Upper lobe of left lung (tissue), 6 donors: ENCODE results near the gene ISOC2. TPM values are rescaled to one million over a fixed set of nuclear protein-coding genes. Genes with fewer than 3 reads are reported as not detected.

ENCODE experiments used
- ATAC-seq, 2 donors: fragments of 200-7000 bp; cut with Tn5 transposase; one replicate each; pipeline ENCODE4 v1.9.1; 2022; ENCODE audit warnings: mild to moderate bottlenecking in 2 of 2, moderate library complexity in 2 of 2; ENCODE audit not compliant: low FRiP score in 2 of 2
- DNase-seq, 2 donors: peaks; one replicate each; pipeline ENCODE4 v3.0.0-alpha.2; 2019 to 2020
- H3K27ac ChIP-seq, 4 donors: fragments of 200-600 bp; sonication (generic); one replicate each; pipeline ENCODE4 v1.5.1; 2016 to 2019
- H3K27me3 ChIP-seq, 4 donors: fragments of 200-600 bp; sonication (generic); one replicate each; pipeline ENCODE4 v1.5.1; 2017 to 2019
- H3K36me3 ChIP-seq, 4 donors: fragments of 200-600 bp; sonication (generic); one replicate each; pipeline ENCODE4 v1.5.1; 2016 to 2019
- H3K4me1 ChIP-seq, 4 donors: fragments of 200-600 bp; sonication (generic); one replicate each; pipeline ENCODE4 v1.5.1; 2018 to 2019
- H3K4me3 ChIP-seq, 4 donors: fragments of 200-600 bp; sonication (generic); one replicate each; pipeline ENCODE4 v1.5.1; 2017 to 2019; ENCODE audit warnings: mild to moderate bottlenecking in 2 of 4, moderate library complexity in 1 of 4
- H3K9me3 ChIP-seq, 4 donors: fragments of 200-600 bp; sonication (generic); one replicate each; pipeline ENCODE4 v1.5.1; 2018 to 2019
- EP300 ChIP-seq, 4 donors: sonication (generic); formaldehyde crosslinking; IDR thresholded peaks; one replicate each; pipeline ENCODE4 v1.5.1; 2017; ENCODE audit warnings: antibody characterized with exemption in 4 of 4, control low read depth in 2 of 4
- POLR2A ChIP-seq, 4 donors: fragments of 450-650 bp; IDR thresholded peaks; one replicate each; pipeline ENCODE4 v1.5.1; 2016 to 2017; ENCODE audit warnings: antibody characterized with exemption in 4 of 4, mild to moderate bottlenecking in 2 of 4
- POLR2AphosphoS5 ChIP-seq, 2 donors: sonication (generic); formaldehyde crosslinking; IDR thresholded peaks; one replicate each; pipeline ENCODE4 v1.5.1; 2017; ENCODE audit warnings: antibody characterized with exemption in 2 of 2
- WGBS, 2 donors: methylation state at CpG; one replicate each; pipeline ENCODE4 v1.1.5; 2017 to 2018; 5-methylcytosine and 5-hydroxymethylcytosine counted together
- total RNA-seq, 6 donors: library from RNA; depleted of rRNA in 4 of 6; stranded (reverse); fragments of >200 nt in 4 of 6; gene quantifications; one replicate each; pipeline versions ENCODE4 v1.1.0 to v1.2.1, GENCODE V29; 2016 to 2021
- TF ChIP-seq, protein P1 (sequence below), 6 experiments: fragments of 450-650 bp in 4 of 6; fragments of 200-600 bp in 2 of 6; sonication (generic) in 2 of 6; IDR thresholded peaks; one replicate each; pipeline ENCODE4 v1.5.1; 2016 to 2019; ENCODE audit warnings: antibody characterized with exemption in 6 of 6
- donor health status: DM: no; HTN: no; CAD: no; lungs with moderate emphysema.
- donor health status: DM: no; HTN: yes; CAD: no; lungs with severe emphysema.

ISOC2 gene
- total RNA-seq, 6 donors from 2014 or later: 4.2 to 44.8 (median 36.7) TPM

DNA sequence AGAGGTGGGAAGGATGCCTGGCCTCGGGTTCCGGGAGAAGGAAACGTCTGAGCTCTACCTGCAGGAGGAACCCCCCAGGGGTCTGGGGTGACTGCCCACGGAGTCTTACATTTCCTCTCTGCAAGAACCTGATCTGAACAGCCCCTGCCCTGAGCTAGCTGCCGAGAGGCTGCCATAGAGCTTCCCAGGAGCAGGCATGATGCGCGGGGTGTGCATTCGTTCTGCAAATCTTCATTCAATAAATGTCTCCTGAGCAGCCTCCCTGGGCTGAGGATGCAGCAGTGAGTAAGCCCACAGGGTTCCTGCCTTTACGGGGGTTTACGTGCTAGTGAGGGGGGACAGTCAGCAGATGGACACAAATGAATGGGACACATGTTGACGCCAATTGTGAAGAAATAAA, 16.8 kb downstream of the ISOC2 start:
- Histone ChIP-seq H3K9me3 (no peaks in the 10 kb centered on the region), H3K27me3 (peaks cover 0 to 50% (median 33%) of the 10 kb centered on the region in 4 donors), H3K36me3 (no peaks in the 10 kb centered on the region), H3K4me3 (no peak overlapping the region), H3K27ac (no peak overlapping the region), H3K4me1 (peaks cover 5 to 35% (median 10%) of the 10 kb centered on the region in 4 donors)
- WGBS, 2 donors: 36 to 46% methylated on average over 11 of the region's 11 CpGs
- ATAC-seq: no peak
- TF ChIP-seq, protein P1, sequence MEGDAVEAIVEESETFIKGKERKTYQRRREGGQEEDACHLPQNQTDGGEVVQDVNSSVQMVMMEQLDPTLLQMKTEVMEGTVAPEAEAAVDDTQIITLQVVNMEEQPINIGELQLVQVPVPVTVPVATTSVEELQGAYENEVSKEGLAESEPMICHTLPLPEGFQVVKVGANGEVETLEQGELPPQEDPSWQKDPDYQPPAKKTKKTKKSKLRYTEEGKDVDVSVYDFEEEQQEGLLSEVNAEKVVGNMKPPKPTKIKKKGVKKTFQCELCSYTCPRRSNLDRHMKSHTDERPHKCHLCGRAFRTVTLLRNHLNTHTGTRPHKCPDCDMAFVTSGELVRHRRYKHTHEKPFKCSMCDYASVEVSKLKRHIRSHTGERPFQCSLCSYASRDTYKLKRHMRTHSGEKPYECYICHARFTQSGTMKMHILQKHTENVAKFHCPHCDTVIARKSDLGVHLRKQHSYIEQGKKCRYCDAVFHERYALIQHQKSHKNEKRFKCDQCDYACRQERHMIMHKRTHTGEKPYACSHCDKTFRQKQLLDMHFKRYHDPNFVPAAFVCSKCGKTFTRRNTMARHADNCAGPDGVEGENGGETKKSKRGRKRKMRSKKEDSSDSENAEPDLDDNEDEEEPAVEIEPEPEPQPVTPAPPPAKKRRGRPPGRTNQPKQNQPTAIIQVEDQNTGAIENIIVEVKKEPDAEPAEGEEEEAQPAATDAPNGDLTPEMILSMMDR (IDR thresholded peaks at IDR 0.05): no peak
- TF ChIP-seq POLR2A (IDR thresholded peaks at IDR 0.05) (no peak), EP300 (IDR thresholded peaks at IDR 0.05) (no peak), POLR2AphosphoS5 (IDR thresholded peaks at IDR 0.05) (no peak)
- DNase-seq: no peak

DNA sequence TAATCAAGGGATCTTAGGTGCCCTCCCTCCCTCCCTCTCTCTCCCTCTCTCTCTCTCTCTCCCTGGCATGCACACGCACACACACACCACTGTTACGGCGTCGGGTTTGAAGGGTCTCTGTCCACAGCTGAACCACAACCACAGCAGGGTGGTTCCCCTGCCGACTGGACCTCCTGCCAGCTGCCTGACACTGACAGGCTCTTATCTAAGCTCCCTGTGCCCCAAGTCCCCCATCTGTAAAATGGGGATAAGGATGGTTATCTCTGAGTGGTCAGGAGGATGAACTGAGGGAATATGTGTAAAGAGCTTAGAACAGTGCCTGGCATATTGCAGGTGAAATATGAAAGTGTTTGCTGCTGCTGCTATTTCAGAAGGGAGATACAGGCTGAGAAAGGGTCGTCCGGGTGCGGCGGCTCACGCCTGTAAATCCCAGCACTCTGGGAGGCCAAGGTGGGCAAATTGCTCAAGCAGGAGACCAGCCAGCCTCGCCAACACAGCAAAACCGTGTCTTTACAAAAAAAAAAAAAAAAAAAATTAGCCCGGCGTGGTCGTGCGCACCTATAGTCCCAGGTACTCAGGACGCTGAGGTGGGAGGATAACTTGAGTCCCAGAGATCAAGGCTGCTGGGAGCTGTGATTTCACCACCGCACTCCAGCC, 17.5 kb downstream of the ISOC2 start:
- no peak overlapping the region for H3K27ac ChIP-seq
- no peak for TF ChIP-seq EP300 (IDR thresholded peaks at IDR 0.05)
- H3K27me3 ChIP-seq: peaks cover 0 to 57% (median 33%) of the 10 kb centered on the region in 4 donors
- DNase-seq (no peak), ATAC-seq (no peak)
- 32 to 39% methylated on average over 14 to 18 of the region's 18 CpGs for WGBS, 2 donors
- no peak overlapping the region for H3K4me3 ChIP-seq
- peaks cover 5 to 35% (median 10%) of the 10 kb centered on the region in 4 donors for H3K4me1 ChIP-seq
- H3K36me3 ChIP-seq: no peaks in the 10 kb centered on the region
- H3K9me3 ChIP-seq: no peaks in the 10 kb centered on the region

DNA sequence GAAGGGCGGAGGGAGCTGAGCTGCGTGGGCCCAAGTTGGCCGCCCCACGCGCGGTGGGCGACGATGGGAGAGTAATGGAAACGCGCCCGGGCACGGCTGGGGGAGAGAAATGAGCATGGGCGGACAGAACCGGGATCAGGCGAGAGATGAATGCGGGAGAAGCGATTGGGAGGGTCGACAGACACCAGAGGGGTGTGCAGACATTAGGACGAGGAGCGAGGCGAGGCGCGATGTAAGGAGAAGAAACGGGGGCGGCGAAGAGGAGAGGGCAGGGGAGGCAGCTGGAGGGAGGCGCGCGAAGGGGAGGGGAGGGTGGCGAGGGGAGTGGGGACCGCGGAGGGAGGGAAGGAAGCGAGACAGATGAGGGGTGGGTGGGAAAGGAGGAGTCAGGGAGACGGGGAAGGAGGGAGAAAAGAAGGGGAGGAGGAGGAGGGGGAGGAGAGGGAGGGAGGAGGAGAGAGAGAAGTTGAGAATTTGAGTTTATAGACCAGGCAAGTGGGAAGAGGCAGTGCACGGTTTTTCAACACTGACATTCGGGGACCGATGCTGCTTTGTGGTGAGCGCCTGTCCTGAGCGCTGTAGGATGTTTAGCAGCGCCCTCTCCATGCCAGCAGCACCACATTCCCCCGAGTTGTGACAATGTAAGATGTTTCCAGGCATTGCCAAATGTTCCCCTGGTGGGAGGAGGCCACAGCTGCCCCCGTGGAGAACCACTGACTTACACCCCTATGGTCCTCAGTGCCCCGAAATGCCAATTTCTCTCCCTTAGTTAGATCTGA, 18.2 kb downstream of the ISOC2 start, which contains the start of gene SHISA7:
TSS of gene SHISA7 (minus strand) at position 256 of the 779 bp plus-strand sequence. CDS start 437 bp downstream, outside the sequence.
- no peak for ATAC-seq
- Histone ChIP-seq H3K4me3 (no peak within 1 kb of the TSS), H3K4me1 (peaks cover 5 to 35% (median 10%) of the 10 kb centered on the region in 4 donors), H3K27me3 (peaks cover 0 to 64% (median 33%) of the 10 kb centered on the region in 4 donors), H3K27ac (no peak within 1 kb of the TSS), H3K9me3 (no peaks in the 10 kb centered on the region), H3K36me3 (no peaks in the 10 kb centered on the region)
- WGBS, 2 donors: 3 to 5% methylated on average over 35 to 40 of the region's 43 CpGs
- DNase-seq: no peak
- TF ChIP-seq EP300 (IDR thresholded peaks at IDR 0.05): no peak
- TF ChIP-seq POLR2AphosphoS5 (IDR thresholded peaks at IDR 0.05): no peak
- TF ChIP-seq, protein P1 (IDR thresholded peaks at IDR 0.05): no peak
- no peak for TF ChIP-seq POLR2A (IDR thresholded peaks at IDR 0.05)

DNA sequence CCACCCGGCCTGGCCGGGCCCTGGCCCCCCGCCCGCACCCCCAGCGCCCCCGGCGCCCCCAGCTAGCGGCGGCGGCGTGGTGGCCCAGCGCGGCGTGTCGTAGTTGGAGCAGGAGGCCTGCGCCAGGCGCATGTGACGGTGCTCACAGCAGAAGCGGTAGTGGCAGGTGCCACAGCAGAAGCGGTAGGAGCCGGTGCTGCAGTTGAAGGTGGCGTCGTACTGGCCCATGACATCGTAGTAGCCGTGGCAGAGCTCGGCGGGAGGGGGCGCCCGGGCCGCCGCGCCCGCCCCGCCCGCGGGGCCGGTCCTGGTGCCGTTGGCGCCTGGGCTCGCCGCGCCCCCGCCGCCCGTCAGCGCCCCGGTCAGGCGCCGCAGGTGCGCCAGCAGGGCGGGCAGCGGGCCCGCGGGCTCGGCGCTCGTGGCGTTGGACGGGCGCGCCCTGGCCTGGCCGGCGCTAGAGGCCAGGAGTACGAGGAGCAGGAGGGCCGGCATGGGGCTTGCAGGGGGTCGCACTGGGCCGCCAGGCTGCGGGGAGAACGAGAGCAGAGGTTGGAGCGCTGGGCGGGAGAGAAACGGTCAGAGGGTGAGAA, 19.0 kb downstream of the ISOC2 start:
- ATAC-seq: no peak
- Histone ChIP-seq H3K4me3 (no peak overlapping the region), H3K4me1 (peaks cover 5 to 35% (median 10%) of the 10 kb centered on the region in 4 donors), H3K27ac (no peak overlapping the region), H3K27me3 (peaks cover 0 to 68% (median 33%) of the 10 kb centered on the region in 4 donors), H3K9me3 (no peaks in the 10 kb centered on the region), H3K36me3 (no peaks in the 10 kb centered on the region)
- WGBS, 2 donors: 2 to 3% methylated on average over 9 to 18 of the region's 72 CpGs
- peak in 1 of 2 donors; percentile 75 for DNase-seq
- TF ChIP-seq POLR2A (IDR thresholded peaks at IDR 0.05) (no peak), EP300 (IDR thresholded peaks at IDR 0.05) (no peak), POLR2AphosphoS5 (IDR thresholded peaks at IDR 0.05) (no peak)
- TF ChIP-seq, protein P1 (IDR thresholded peaks at IDR 0.05): no peak
